ENCODE measurements around the gene IGFBPL1.
"Not testable (repeated sequence)": the region's sequence is repeated elsewhere in the genome, so short reads cannot be mapped to it uniquely, and the experiment has no call there.

Gene IGFBPL1, protein sequence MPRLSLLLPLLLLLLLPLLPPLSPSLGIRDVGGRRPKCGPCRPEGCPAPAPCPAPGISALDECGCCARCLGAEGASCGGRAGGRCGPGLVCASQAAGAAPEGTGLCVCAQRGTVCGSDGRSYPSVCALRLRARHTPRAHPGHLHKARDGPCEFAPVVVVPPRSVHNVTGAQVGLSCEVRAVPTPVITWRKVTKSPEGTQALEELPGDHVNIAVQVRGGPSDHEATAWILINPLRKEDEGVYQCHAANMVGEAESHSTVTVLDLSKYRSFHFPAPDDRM

GRCh38 chr9:38423973-38424843 lies at the start of gene IGFBPL1:
Gene IGFBPL1 (minus strand): TSS chr9:38424454. CDS start chr9:38424424, 30 bp downstream.
- DNase-seq (ENCODE audit: low read depth): no peak

DNA sequence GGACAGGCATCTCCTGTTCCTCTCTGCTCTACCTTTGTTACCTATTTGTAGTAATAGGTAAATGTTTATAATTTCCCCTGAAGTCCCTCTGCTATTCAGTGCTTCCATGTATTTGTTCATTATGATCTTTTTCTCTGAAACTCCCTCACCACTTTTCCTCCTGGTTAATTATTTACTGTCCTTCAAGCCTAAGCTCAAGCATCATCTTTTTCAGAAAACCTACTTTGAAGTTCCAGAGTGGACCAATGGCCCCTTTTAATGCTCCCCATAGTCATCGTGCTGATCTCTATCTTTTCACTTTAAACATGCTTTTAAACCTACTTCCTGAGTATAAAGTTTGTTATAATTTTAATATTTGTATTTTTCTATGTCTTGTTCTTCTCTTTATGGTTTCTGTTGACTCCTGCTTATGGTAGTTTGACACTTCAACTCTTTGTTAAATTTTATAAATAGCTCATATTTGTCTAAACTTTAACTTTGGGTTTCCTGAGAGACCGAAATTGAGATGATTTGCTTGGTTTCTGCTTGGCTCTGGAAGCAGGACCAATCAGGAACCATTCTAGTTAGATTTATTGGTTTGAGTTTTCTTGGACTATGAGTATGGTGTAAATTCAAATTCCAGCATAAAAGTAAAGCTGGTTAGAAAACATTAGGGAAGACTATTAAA lies 48.5 kb upstream of the IGFBPL1 start:
- DNase-seq (ENCODE audit: low read depth): not testable (repeated sequence)

- no peak for DNase-seq (ENCODE audit: low read depth)
These were observed 43.1 kb upstream of the IGFBPL1 start for GRCh38 chr9:38467404-38467803.

DNA sequence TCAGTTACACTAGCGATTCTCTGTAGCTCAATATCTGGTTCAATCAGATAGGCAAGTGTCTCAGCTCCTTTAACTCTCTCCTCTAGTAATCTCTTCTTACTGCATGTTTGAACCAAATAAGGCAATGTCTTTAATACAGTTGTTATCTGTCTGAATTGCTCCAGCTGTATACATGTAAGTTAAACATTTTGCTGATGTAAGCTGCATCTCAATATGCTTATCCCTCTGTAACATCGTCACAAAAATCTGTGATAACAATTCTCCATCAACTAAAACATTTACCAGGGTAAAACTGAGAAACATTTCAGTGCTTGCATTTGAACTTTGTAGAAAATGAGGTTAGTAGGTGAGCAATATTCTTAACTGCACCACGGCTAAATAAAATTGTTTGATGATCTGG lies 29.6 kb upstream of the IGFBPL1 start:
- DNase-seq (ENCODE audit: low read depth): no peak

DNA sequence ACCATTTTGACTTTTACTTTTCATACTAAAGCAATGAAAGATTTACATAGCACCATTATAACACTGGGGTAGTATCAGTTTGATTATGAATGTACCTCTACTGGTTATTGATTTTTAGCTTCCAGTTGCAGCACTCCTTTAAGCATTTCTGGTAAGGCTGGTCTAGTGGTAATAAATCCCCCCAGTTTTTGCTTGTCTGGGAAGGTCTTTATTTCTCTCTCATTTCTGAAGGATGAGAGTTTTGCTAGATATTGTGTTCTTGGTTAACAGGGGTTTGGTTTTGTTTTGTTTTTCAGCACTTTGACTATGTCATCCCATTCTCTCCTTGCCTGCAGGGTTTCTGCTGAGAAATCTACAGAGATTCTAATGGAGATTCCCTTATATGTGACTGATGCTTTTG lies 26.9 kb upstream of the IGFBPL1 start:
- DNase-seq (ENCODE audit: low read depth): no peak

- DNase-seq (ENCODE audit: low read depth): no peak
These were observed 23.4 kb upstream of the IGFBPL1 start for GRCh38 chr9:38447703-38448102.

GRCh38 chr9:38445154-38446043 lies 21.1 kb upstream of the IGFBPL1 start:
- no peak for DNase-seq (ENCODE audit: low read depth)

GRCh38 chr9:38443597-38443996 lies 19.3 kb upstream of the IGFBPL1 start:
- no peak for DNase-seq (ENCODE audit: low read depth)

DNA sequence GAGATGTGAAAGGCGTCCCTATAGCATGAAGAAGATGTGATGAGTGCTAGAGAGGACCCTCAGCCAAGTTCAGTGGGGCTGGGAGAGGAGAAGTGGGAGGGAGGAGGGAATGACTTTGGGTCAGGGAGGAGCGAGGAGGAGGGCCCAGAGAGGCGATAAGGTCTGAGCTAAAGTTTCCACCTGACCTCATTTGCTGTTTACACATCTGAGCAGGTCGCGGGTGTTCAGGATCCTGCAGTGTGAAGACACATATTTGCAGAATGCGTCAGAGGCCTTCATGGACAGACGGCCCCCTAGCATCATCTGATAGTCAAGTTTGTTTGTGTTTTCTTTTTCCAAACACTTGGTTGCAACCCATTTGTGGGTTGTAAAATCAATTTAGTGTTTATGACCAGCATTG lies 18.9 kb upstream of the IGFBPL1 start:
- DNase-seq (ENCODE audit: low read depth): no peak

DNA sequence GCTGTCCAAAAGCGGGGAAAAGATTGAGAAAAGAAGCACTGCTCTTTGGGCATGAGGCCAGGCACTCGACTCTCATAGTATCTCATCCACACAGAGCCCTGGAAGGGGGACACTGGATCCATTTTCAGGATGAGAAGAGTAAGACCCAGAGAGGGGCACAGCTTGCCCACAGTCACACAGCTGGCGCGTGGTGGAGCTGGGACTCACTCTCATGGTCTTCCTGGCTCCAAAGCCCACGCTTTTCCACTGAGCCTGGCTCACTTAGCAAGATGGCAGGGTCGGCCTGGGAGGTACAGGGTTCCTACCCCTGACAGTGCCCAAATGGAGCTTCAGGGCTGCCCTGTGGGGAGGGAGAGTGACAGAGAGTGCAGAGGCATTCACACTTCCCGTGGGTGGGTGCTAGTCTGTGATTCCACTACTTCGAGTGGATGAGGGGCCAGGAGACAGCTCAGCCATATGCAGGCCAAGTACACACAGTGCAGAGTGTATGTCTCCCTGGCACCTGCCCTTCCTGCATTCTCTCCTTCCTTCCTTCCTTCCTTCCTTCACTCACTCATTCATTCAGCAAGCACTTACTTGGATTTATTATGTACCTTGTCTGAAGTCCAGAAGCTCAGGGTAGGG lies 18.3 kb upstream of the IGFBPL1 start:
- DNase-seq (ENCODE audit: low read depth): no peak

GRCh38 chr9:38441347-38442085 lies 17.3 kb upstream of the IGFBPL1 start:
- no peak for DNase-seq (ENCODE audit: low read depth)

- DNase-seq (ENCODE audit: low read depth): no peak
These were observed 16.3 kb upstream of the IGFBPL1 start for GRCh38 chr9:38440516-38440915.

- no peak for DNase-seq (ENCODE audit: low read depth)
These were observed 15.7 kb upstream of the IGFBPL1 start for GRCh38 chr9:38439916-38440301.

DNA sequence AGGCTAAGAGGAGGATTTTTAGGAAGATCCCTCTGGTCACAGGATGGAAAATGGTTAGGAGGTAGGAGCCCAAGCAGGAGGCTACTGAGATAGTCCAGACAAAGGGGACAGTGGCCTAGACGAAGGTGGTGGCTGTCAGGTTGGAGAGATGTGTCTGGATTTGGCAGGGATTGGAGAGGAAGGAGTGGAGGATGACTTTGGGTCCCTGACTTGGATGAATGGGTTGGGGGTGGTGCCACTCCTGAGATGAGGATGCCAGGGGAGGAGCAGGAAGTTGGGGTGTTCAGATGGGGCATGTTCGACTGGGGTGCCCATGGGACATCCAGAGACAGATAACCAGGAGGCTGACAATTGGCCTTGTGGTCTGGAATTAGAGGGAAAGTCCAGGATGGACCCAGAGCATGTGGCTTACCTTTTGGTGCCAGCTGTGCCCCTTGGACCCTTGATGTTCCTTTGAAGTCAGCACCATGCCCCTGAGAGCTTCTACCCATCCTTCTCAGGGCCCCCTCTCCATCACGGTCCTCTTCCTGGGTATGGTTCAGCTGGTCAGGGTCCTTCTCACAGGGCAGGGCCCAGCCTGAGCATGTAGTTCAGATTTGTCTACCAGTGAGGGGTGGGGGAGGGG lies 15.1 kb upstream of the IGFBPL1 start:
- DNase-seq (ENCODE audit: low read depth): no peak

GRCh38 chr9:38437193-38437823 lies 13.1 kb upstream of the IGFBPL1 start:
- DNase-seq (ENCODE audit: low read depth): no peak

DNA sequence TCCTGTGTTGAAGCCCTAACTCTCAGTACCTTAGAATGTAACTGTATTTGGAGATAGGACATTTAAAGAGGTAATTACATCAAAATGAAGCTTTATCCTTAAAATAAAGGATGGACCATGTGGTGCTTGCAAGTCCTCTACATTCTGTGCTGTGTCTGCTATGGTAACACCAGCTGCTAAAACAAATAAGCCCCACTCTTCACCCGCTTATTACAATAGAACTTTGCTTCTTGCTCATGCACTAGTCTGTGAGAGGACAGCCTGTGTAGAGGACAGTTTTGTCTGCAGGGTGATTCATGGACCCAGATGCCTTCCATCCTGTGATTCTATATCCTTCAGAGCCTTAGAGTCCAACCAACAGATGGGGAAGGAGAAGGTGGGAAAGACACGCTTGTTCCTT lies 12.5 kb upstream of the IGFBPL1 start:
- DNase-seq (ENCODE audit: low read depth): no peak

DNA sequence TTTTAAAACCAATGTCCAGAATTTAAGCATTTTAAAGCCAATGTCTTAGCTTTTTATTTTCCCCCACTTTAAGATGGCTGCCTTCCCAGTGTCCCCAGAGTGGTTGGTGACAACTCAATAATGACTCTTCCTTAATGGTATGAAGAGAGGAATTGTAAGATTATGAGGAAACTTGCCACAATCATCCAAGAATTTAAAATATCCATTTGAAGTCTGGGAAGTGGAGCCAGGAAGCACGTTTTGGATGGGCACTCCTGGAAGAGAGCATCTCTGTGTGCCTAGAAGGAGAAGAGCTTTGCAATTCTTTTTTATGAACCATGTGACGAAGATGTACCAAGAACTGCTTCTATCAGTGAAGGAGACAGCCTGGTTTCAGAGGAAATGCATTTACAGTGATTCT lies 11.3 kb upstream of the IGFBPL1 start:
- DNase-seq (ENCODE audit: low read depth): no peak

- DNase-seq (ENCODE audit: low read depth): no peak
These were observed 10.6 kb upstream of the IGFBPL1 start for GRCh38 chr9:38434853-38435252.

DNA sequence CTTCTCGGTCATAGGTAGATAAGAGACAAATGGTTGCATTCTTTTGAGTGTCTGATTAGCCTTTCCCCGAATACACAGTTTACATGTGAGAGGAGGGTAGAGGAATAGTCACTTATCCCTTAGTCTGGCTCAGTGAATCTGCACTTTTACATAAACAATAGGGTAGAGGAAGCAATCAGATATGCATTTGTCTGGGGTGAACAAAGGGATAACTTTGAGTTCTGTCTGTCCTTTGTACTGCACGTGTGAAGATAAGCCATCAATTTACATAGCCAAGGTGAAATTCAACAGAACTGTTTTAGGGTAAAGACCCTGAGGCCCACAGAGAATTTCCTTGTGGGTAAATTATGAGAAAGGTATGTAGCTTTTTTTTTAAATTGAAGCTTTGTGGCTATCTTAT lies 10.1 kb upstream of the IGFBPL1 start:
- DNase-seq (ENCODE audit: low read depth): no peak
